ENCODE measurements around the gene TNS3. TPM values are rescaled to one million over a fixed set of nuclear protein-coding genes. Genes with fewer than 3 reads are reported as not detected.

Gene TNS3
- total RNA-seq, 1 donor from 2014 or later = 47.2 TPM

GRCh38 chr7:47394751-47395252, 187.1 kb downstream of the TNS3 start:
- DNase-seq (ENCODE audit: low spot score) = peak; percentile 16
- no peak for ATAC-seq

DNA sequence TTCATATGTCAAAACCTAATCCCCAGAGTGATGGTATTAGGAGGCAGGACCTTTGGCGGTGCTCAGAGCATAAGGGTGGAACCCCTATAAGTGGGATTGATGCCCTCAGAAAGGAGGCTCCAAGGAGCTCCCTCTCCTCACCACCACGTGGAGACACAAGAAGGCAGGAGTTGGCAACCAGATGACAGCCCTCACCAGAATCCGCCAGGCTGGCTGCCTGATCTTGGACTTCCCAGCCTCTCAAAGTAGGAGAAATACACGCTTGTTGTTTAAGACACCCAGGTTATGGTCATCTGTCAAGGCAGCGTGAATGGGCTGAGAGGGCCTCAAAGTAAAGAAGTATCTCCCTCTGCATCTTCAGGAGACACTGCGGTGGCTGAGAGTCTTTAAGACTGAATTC, 187.7 kb downstream of the TNS3 start:
- ATAC-seq (no peak), DNase-seq (ENCODE audit: low spot score) (peak; percentile 22)

DNA sequence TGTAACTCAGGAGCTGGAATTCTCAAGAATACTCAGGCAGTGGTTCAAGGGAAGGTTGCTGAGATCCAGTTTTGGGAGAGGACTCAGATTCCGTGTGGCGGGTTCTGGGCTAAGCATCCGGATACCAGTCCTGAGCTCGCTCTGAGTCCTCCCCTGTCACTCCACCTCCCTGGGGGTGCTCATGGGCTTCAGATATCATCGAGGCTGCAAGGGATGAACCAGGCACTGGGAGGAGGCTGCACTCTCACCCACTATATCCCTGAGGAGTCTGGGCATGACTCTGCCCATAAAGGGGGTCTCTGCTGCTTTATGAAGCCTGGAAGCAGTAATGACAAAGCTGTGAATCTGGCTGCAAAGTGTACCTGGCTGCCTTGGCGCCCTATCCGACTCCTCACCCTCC, 188.5 kb downstream of the TNS3 start:
- ATAC-seq = no peak
- DNase-seq (ENCODE audit: low spot score) = peak; percentile 28

DNA sequence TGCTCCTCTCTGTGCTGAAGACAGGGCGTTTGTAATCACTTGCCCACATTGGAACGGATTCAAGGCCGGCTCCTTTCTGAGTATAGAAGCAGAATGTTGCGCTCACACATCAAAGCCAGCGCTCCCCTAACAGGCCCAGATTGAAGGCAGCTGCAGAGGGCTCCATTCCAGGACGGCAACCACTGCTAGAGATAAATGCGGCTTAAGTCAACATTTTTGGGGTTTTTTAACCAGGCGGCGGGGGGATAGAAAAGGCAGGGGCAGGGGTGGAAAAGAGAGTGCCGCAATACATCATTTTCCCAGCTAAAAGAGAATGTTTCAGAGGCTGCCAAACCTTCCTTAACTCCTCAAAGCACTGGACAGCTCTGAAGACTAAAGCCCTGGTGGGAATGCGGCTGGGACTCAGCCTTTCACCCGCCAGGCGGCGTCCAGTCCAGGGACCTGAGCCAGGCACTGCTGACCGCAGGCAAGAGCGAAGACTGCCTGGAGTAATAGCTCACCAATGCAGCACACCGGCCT, 189.6 kb downstream of the TNS3 start:
- ATAC-seq (peak; percentile 38), DNase-seq (ENCODE audit: low spot score) (no peak)

DNA sequence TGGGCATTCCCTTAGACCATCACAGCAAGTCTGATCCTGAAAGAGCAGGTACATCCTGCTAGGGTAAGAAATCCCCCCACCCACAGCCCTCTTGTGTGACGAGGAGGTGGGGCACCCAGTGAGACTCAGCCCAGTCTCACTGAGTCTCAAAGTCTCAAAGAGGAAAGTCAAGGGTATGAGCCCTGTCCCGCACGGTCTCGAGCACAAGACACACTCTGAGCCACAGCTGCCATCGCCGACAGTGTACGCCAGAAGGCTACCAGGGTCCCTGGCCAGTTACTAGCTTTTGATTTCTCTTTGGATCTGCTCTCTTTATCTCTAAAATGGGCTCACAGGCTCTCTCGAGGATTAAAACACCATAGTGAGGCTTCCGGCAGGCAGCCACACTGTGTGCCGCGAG, 190.2 kb downstream of the TNS3 start:
- ATAC-seq (no peak), DNase-seq (ENCODE audit: low spot score) (no peak)

DNA sequence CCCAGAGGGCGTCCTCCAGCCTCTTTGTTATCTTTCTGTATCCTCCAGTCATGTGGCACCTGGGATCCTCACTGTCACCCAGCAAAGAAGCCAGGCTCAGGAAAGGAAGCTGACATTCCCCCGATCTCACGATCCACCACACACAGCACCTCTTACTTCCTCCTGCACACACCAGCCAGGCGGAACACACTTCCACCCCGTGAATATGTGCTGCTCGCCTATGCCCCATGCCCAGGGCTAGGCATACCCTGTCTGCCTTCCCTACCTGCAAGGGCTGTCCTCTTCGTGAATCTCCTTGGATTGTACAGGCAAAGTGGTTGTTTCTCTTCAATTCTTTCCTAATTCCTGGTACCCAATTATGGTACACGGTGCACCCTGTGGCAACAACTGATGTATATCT, 191.0 kb downstream of the TNS3 start:
- ATAC-seq = no peak
- DNase-seq (ENCODE audit: low spot score) = no peak

DNA sequence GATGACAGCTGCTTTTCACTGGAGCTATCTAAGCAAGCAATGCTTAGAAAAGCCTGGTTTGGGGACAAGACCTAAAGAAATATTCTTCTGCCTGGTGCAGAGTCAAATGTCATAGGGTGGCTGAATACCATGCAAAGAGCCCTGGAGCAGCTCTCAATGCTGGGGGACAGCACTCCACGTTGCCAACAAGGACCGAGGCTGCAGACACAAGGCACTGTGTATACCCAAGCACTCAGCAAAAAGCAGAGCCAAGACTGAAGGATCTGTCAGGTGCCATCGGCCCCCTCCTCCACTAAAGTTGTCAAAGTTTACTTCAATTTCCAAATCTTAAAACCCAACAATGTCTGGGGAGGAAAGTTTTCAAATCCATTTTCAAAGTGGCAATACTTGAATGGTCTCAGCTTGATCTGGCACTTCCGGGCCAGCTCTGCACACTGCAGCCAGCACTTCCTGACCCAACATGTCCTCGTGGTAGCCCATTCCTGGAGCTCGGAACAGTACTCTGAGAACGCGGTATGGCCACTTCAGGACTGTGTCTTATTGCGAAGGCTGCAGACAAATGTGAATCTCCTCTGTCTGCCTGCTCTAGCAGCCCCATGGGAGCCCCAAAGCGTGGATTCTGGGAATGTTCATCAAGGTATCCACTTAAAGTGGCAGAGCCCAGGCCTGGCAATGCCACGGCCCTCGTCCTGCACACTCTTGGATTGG, 191.8 kb downstream of the TNS3 start:
- DNase-seq (ENCODE audit: low spot score) = peak; percentile 24
- no peak for ATAC-seq

DNA sequence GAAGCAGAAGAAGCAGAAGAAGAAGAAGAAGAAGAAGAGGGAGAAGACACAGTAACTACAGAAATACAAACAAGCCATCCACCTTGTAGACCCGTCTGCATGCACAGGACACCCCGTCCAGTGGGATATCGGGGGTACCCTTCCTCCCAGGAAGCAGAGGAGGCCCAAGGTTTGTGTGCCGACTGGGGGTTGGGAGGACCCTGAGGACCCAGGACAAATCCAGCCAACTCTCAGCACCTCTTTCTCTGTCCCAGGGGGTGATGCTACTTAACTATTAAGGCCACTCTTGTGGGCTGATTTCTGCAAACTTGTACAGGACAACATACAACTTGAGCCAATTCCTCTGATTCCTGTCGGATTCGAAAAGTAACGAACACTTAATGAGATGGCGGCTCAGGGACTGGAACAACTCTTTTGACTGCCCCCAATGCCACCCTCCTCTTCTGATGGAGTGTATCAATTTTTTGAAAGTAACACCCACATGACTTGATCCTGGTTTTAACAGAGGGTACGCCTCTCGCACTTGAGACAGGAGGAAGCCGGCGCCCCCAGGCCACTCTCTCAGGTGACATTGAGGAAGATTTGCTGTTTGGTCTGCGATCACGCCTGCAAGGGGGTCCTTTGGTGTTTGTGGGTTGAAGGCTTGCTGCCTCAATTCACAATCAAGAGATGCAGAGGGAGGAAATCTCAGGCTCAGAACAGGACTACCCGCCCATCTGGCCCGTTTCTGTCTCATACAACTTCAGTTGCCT, 192.6 kb downstream of the TNS3 start:
- DNase-seq (ENCODE audit: low spot score) (peak; percentile 22), ATAC-seq (no peak)

GRCh38 chr7:47387506-47387905, 194.4 kb downstream of the TNS3 start:
- ATAC-seq (no peak), DNase-seq (ENCODE audit: low spot score) (no peak)

GRCh38 chr7:47386273-47386835, 195.6 kb downstream of the TNS3 start:
- DNase-seq (ENCODE audit: low spot score) (no peak), ATAC-seq (no peak)

GRCh38 chr7:47385536-47386125, 196.3 kb downstream of the TNS3 start:
- no peak for ATAC-seq
- DNase-seq (ENCODE audit: low spot score) = no peak

DNA sequence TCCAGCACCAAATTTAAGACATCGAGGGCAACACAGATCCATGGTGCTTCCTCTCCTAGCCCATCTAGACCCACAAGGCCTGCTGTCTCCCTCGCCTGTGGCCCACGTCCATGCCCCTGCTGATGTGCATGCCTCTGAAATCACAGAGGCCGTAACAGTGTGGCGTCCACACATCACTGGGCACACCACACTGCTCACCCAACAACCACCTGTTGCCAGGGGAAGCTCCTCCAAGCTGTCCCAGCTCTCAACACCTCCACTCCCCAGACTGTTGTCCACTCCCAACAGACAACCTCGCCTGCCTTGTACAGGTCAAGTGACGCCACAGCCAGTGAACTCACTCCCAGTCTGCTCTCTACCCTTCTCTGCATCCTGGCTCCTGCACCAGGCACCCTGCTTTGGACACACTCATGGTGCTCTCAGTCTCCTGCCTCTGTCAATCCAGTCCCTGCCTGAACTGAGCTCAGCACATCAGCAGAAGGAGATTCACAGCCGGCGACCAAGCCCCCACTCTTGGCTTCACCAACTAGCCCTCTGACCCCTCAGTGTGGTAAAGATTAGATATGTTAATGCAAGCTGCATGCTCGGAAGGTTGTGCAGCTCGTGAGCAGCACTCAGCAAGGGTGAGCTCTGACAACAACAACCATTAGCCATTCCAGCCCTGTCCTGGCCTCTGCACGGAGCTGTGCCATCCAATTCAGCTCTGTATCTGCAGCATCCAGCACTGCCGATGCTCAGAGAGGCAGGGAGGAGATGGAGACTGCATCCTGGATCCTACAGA, 197.0 kb downstream of the TNS3 start:
- ATAC-seq = no peak
- no peak for DNase-seq (ENCODE audit: low spot score)

GRCh38 chr7:47383696-47384445, 198.0 kb downstream of the TNS3 start:
- ATAC-seq (no peak), DNase-seq (ENCODE audit: low spot score) (no peak)

GRCh38 chr7:47383072-47383471, 198.8 kb downstream of the TNS3 start:
- no peak for DNase-seq (ENCODE audit: low spot score)
- no peak for ATAC-seq

DNA sequence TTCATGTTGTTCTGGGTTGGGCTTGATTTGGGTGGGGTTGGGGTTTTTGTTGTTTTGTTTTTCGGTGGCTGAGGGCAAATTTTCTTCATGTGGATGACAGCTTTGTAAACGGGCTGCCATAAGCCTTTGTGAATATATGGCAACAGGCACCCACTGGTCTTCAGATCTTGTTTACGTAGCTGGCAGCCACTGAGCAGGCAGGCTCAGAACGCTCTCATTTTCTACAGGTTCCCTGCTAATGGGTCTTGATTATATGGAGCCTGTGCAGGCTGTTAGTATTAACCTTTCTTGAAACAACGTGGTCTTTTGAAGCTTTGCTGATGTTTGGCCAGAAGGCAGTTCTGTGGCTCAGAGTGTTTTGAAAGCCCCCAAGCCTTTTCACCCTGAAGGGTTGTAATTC, 199.7 kb downstream of the TNS3 start:
- ATAC-seq (no peak), DNase-seq (ENCODE audit: low spot score) (no peak)

DNA sequence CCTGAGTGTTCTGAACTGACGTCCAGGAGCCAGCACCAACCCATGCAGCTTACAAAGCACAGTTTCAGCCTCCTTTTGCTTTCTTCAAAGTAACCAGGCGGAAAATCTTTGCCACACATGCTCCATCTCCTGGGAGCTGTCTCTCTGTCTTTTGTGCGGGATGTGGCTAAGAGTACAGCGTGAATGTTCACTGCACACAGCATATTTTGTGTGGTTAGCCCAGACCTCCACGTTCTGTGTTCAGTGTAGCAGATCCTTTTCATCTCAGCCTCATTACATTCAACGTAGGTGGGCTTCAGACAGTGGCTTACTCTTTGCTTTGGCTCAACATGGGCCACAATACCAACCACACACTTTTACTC, 200.8 kb downstream of the TNS3 start:
- DNase-seq (ENCODE audit: low spot score) = no peak
- ATAC-seq = no peak

DNA sequence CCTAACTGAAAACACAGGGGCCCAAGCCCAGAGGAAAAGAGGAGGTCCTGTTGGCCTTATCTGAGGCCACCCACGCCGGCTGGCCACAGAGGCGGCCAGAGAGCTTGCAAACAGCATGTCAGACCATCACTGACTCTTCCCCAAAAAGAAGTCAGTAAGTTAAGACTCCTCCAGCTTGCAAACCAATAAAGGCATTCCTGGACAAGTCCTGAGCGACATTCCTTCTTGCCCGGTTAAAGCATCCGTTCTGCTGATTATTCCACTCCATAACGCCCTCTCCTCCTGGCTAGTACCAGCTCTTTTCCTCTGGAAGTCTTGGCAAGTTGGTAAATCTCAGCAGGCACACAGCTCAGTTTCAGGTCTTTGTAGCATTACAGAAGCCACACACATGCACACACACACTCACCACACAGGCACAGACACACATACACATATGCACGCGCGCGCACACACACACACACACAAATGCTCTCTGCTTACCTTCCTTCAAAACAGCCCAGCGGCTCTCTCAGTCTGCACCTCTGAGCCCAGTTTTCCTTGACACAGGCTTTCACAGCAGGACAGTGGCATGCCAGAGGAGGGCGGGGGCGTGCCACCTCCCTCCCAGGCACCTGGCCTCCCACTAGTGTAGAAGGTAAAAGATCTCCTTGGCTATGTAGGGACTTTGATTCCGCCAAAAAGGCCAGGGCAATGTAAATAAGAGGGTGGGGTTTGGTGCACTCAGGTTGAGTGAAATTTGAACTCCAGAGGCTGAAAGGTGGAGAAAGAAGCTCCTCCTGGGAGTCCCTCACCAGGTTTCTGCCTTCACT, 201.4 kb downstream of the TNS3 start:
- DNase-seq (ENCODE audit: low spot score) = no peak
- peak; percentile 23 for ATAC-seq

DNA sequence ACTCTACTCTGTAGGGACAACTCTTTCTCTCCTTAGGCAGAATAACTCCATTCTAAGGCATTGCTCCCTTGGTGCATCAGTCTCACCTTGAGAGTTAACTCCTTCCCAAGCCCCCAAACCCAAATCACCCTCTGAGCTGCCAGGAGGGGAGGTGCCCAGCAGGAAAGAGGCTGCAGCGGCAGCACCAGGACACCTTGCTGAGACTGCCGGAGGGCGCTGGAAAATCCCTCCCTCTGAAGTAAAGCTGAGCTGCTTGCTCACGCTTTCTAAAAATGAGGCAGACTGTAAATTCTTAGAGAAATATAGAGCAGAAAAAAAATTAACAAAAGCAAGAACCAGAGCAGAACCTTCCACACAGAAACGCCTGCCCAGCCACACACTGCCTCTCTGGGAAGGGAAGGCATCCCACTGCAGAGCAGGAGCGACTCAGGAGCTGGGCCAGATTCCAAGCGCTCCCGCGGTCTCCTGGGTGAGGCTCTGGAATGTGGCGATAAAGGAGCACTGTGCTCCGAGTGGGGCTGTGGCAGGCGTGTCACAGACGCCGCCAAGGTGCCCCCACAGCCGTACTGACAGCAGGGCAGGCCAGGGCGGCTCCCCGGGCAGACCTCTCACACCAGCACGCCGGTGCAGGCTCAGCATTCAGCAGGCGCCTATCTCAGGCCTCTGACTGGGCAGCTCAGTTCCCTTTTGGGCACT, 202.1 kb downstream of the TNS3 start:
- no peak for DNase-seq (ENCODE audit: low spot score)
- ATAC-seq = peak; percentile 56
